H1 (cell line): ENCODE measurements around the gene MIOX. TPM values are rescaled to one million over a fixed set of nuclear protein-coding genes. Genes with fewer than 3 reads are reported as not detected.

Experiments
- BRCA1 ChIP-seq: IDR thresholded peaks from 2 replicates; pipeline ENCODE4 v1.6.1; 2012; ENCODE audit warnings: low read depth, low read length, improper control_type of control experiment
- NRF1 ChIP-seq: IDR thresholded peaks from 2 replicates; pipeline ENCODE4 v1.6.1; 2011; ENCODE audit warnings: mild to moderate bottlenecking, low read depth, low read length, improper control_type of control experiment
- PHF8 ChIP-seq: fragments of 200-600 bp; sonication (generic); conservative IDR thresholded peaks from 2 replicates; pipeline ENCODE4 v1.7.1; 2012; ENCODE audit warnings: low read depth, mild to moderate bottlenecking, inconsistent platforms, low read length, moderate library complexity
- RFX5 ChIP-seq: IDR thresholded peaks from 2 replicates; pipeline ENCODE4 v1.6.1; 2011; ENCODE audit warnings: low read depth, low read length, improper control_type of control experiment, borderline replicate concordance
- RNF2 ChIP-seq: fragments of 200-900, 300-1000 bp; sonication (generic); IDR thresholded peaks from 2 replicates; pipeline ENCODE4 v1.7.1; 2016; ENCODE audit warnings: borderline replicate concordance, low read depth, mild to moderate bottlenecking, antibody characterized with exemption, low read length; ENCODE audit not compliant: poor library complexity, severe bottlenecking; ENCODE audit errors: missing control alignments
- SRF ChIP-seq: IDR thresholded peaks from 2 replicates; pipeline ENCODE4 v1.6.1; 2011; ENCODE audit warnings: mild to moderate bottlenecking, low read depth, low read length, moderate library complexity
- TAF7 ChIP-seq: optimal IDR thresholded peaks from 2 replicates; pipeline ENCODE3; 2011; ENCODE audit warnings: low read depth, mild to moderate bottlenecking, inconsistent platforms, low read length, moderate library complexity, borderline replicate concordance
- polyA plus RNA-seq, 7 experiments: library from polyadenylated mRNA; depleted of rRNA in 3 of 7; stranded (reverse) in 5 of 7; unstranded in 2 of 7; fragments of >200 nt in 5 of 7; fragments of 200-250 nt in 2 of 7; gene quantifications; 1 replicate in 5 of 7; 2 replicates in 1 of 7; 4 replicates in 1 of 7; pipeline versions ENCODE4 v1.2.1 to v1.2.3, GENCODE V29; 2011 to 2013; ENCODE audit warnings: missing spikeins in 2 of 7, mixed read lengths in 2 of 7
- total RNA-seq: library from RNA; stranded (reverse); fragmentation: NEBNext Ultra II Directional; extraction: Animal tissue kit (Norgen Biotek cat#: 25700); gene quantifications from 2 replicates; pipeline ENCODE4 v1.2.1, GENCODE V29; 2021
- TF ChIP-seq, protein P1 (sequence below): fragments of 300-600 bp; sonication (generic); IDR thresholded peaks from 2 replicates; pipeline ENCODE4 v1.7.1; 2012; ENCODE audit warnings: low read length, moderate library complexity, mild to moderate bottlenecking, inconsistent platforms; ENCODE audit not compliant: insufficient replicate concordance
- TF ChIP-seq, protein P2 (sequence below): IDR thresholded peaks from 2 replicates; pipeline ENCODE4 v1.6.1; 2012; ENCODE audit warnings: inconsistent platforms

Gene MIOX
- total and polyA plus RNA-seq, 2 of the 8 experiments (the other 6 are each of a cell fraction or from before 2014, with no cell fraction given) = 0.30 to 0.32 TPM

- TF ChIP-seq, protein P1, sequence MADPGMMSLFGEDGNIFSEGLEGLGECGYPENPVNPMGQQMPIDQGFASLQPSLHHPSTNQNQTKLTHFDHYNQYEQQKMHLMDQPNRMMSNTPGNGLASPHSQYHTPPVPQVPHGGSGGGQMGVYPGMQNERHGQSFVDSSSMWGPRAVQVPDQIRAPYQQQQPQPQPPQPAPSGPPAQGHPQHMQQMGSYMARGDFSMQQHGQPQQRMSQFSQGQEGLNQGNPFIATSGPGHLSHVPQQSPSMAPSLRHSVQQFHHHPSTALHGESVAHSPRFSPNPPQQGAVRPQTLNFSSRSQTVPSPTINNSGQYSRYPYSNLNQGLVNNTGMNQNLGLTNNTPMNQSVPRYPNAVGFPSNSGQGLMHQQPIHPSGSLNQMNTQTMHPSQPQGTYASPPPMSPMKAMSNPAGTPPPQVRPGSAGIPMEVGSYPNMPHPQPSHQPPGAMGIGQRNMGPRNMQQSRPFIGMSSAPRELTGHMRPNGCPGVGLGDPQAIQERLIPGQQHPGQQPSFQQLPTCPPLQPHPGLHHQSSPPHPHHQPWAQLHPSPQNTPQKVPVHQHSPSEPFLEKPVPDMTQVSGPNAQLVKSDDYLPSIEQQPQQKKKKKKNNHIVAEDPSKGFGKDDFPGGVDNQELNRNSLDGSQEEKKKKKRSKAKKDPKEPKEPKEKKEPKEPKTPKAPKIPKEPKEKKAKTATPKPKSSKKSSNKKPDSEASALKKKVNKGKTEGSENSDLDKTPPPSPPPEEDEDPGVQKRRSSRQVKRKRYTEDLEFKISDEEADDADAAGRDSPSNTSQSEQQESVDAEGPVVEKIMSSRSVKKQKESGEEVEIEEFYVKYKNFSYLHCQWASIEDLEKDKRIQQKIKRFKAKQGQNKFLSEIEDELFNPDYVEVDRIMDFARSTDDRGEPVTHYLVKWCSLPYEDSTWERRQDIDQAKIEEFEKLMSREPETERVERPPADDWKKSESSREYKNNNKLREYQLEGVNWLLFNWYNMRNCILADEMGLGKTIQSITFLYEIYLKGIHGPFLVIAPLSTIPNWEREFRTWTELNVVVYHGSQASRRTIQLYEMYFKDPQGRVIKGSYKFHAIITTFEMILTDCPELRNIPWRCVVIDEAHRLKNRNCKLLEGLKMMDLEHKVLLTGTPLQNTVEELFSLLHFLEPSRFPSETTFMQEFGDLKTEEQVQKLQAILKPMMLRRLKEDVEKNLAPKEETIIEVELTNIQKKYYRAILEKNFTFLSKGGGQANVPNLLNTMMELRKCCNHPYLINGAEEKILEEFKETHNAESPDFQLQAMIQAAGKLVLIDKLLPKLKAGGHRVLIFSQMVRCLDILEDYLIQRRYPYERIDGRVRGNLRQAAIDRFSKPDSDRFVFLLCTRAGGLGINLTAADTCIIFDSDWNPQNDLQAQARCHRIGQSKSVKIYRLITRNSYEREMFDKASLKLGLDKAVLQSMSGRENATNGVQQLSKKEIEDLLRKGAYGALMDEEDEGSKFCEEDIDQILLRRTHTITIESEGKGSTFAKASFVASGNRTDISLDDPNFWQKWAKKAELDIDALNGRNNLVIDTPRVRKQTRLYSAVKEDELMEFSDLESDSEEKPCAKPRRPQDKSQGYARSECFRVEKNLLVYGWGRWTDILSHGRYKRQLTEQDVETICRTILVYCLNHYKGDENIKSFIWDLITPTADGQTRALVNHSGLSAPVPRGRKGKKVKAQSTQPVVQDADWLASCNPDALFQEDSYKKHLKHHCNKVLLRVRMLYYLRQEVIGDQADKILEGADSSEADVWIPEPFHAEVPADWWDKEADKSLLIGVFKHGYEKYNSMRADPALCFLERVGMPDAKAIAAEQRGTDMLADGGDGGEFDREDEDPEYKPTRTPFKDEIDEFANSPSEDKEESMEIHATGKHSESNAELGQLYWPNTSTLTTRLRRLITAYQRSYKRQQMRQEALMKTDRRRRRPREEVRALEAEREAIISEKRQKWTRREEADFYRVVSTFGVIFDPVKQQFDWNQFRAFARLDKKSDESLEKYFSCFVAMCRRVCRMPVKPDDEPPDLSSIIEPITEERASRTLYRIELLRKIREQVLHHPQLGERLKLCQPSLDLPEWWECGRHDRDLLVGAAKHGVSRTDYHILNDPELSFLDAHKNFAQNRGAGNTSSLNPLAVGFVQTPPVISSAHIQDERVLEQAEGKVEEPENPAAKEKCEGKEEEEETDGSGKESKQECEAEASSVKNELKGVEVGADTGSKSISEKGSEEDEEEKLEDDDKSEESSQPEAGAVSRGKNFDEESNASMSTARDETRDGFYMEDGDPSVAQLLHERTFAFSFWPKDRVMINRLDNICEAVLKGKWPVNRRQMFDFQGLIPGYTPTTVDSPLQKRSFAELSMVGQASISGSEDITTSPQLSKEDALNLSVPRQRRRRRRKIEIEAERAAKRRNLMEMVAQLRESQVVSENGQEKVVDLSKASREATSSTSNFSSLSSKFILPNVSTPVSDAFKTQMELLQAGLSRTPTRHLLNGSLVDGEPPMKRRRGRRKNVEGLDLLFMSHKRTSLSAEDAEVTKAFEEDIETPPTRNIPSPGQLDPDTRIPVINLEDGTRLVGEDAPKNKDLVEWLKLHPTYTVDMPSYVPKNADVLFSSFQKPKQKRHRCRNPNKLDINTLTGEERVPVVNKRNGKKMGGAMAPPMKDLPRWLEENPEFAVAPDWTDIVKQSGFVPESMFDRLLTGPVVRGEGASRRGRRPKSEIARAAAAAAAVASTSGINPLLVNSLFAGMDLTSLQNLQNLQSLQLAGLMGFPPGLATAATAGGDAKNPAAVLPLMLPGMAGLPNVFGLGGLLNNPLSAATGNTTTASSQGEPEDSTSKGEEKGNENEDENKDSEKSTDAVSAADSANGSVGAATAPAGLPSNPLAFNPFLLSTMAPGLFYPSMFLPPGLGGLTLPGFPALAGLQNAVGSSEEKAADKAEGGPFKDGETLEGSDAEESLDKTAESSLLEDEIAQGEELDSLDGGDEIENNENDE = no peak
- TF ChIP-seq SRF = no peak
- no peak for TF ChIP-seq RNF2
- TF ChIP-seq RFX5 = no peak
- TF ChIP-seq PHF8 = no peak
- TF ChIP-seq, protein P2, sequence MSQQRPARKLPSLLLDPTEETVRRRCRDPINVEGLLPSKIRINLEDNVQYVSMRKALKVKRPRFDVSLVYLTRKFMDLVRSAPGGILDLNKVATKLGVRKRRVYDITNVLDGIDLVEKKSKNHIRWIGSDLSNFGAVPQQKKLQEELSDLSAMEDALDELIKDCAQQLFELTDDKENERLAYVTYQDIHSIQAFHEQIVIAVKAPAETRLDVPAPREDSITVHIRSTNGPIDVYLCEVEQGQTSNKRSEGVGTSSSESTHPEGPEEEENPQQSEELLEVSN = no peak
- no peak for TF ChIP-seq BRCA1
- TF ChIP-seq NRF1 = no peak
- TF ChIP-seq TAF7 = no peak
- TF ChIP-seq, all 59 proteins: peak for 0
These were observed 27.6 kb upstream of the MIOX start (continued) for GRCh38 chr22:50459016-50459415.
